GM18951 (cell line): ENCODE measurements around the gene FOSL1.

Experiments
- POLR2A ChIP-seq: IDR thresholded peaks from 4 replicates; pipeline ENCODE4 v1.6.1; 2011; ENCODE audit warnings: mild to moderate bottlenecking; ENCODE audit not compliant: insufficient read length, insufficient read depth; ENCODE audit errors: extremely low read depth
- in situ Hi-C: fragments of 300-500 bp; cut with MboI; formaldehyde crosslinking; loops from one replicate; pipeline ENCODE4 v1.12.0; 2022; ENCODE audit warnings: low sequenced_read_pairs, mixed read lengths, inconsistent platforms; ENCODE audit not compliant: unreplicated experiment

FOSL1 gene

DNA sequence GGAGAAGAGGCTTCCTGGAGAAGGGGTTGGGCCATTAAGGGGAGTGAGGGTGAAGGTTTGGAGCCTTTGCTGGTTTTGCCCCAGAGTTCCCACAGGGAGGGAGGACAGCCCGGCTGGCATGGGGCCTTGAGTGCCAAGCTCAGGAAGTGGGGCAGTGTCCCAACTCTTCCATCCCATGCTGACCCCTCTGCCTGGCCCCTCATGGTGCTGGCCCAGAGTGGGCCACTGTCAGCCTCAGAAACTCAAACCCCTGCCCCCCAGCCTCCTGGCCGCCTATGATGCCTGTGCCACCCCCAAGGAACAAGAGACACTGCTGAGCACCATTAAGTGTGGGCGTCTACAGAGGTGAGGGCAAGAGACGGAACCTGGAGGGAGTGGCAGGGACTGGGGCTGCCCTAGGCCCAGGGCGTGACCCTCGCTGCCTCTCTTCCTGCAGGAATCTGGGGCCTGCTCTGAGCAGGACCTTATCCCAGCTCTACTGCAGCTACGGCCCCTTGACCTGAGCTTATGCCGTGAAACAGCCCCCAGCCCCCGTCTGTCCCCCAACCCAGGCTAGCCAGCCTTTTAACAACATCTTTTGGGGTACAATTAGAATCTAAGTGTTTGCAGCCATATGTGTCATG is 34.5 kb downstream of the FOSL1 start:
- in situ Hi-C loops = no loop called here
- no peak for TF ChIP-seq POLR2A

GRCh38 chr11:65864706-65865471 is 35.3 kb downstream of the FOSL1 start:
- in situ Hi-C loops = no loop called here
- TF ChIP-seq POLR2A = no peak

DNA sequence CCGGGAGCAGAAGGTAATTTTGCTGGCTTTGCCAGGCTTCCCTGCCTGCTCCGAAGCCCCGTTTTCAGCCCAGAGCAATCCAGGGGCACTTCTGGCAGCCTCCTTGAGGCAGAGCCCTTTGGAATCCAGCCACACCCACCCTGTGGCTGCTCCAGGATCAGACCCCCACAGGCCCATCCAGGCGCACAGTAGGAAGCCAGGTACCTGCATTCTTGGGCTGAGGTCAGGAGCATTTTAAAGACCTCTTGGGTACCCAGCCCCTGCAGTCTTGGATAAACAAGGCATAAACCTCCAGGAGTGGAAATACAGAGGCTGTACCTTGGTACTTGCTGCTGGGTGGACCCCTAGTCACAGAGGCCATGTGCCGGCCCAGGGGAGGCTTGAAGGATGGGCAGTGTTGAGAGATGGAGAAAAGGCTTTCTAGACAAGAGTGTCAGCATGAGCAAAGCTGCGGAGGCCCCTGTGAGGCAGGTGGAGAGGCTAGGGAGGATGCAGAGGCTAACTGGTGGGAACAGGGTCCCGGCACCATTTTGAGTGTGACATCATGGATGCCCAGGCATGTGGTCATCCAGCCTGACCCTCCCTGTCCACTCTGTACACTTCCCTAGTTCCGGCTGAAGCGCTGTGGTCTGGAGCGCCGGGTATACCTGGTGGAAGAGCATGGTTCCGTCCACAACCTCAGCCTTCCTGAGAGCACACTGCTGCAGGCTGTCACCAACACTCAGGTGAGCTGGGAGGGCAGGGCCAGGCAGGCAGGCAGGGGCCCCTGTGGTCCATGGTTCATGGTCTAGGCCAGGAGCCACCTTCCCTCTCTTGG is 36.1 kb downstream of the FOSL1 start:
- in situ Hi-C loops = no loop called here
- TF ChIP-seq POLR2A = no peak

DNA sequence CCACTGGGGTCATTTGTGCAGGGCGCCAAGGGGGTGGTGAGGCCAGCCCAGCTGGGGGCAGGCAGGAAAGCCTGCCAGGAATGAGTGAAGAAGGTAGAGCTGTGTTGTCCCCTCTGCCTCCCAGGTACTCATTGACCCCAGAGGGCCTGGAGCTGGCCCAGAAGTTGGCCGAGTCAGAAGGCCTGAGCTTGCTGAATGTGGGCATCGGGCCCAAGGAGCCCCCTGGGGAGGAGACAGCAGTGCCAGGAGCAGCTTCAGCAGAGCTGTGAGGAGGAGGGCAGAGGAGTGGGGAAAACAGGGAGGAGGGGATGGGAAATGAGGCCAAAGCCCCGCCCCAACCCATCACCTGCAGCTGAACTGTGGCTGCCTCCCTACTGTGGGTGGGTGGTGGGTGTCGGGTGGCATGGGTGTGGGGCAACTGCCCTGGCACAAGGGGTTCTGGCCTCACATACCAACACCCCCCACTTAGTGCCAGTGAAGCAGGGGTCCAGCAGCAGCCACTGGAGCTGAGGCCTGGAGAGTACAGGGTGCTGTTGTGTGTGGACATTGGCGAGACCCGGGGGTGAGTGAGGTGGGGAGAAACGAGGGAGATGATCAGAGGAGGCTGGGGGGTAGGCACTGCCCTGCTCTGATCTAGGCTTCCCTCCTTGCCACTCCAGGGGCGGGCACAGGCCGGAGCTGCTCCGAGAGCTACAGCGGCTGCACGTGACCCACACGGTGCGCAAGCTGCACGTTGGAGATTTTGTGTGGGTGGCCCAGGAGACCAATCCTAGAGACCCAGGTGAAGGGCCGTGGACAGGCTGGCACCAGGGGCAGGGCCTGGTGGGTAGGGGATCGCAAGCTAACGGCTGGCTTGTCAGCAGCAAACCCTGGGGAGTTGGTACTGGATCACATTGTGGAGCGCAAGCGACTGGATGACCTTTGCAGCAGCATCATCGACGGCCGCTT is 37.0 kb downstream of the FOSL1 start:
- no peak for TF ChIP-seq POLR2A
- in situ Hi-C loops = no loop called here

DNA sequence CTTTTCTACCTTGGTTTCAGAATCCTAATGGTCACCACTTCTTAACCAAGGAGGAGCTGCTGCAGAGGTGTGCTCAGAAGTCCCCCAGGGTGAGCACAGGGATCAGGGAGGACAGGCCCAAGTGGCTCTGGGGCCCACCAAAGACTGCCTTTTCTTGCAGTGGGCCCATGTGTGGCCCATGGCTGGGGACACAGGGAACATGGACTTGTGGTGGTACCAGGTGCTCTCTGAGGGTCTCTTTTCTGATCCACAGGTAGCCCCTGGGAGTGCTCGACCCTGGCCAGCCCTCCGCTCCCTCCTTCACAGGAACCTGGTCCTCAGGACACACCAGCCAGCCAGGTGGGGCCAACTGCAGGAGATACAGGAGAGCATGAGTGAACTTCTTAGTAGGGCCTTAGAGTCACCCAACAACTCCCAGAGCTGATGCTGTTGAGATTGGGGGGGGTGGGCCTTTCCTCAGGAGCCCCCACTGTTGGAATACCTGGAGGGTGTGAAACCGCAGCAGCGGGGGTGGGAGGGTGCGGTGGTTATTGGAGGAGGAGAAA is 37.9 kb downstream of the FOSL1 start:
- in situ Hi-C loops = no loop called here
- no peak for TF ChIP-seq POLR2A

- no peak for TF ChIP-seq POLR2A
- in situ Hi-C loops = no loop called here
Measured at GRCh38 chr11:65861533-65862183, 38.5 kb downstream of the FOSL1 start.

GRCh38 chr11:65861165-65861505 is 39.1 kb downstream of the FOSL1 start:
- no peak for TF ChIP-seq POLR2A
- in situ Hi-C loops = no loop called here

- in situ Hi-C loops = no loop called here
- peak; percentile 81 for TF ChIP-seq POLR2A
Measured at GRCh38 chr11:65860278-65861164, 39.7 kb downstream of the FOSL1 start, which contains the start of gene MUS81. TSS of gene MUS81 (plus strand) at chr11:65860433. CDS start at chr11:65860754, 321 bp downstream.

- in situ Hi-C loops = no loop called here
Measured at GRCh38 chr11:65859812-65860277, 40.3 kb downstream of the FOSL1 start.

GRCh38 chr11:65859095-65859811 is 40.9 kb downstream of the FOSL1 start:
- in situ Hi-C loops = no loop called here
- TF ChIP-seq POLR2A = peak; percentile 96

More at GRCh38 chr11:65859812-65860277, 40.3 kb downstream of the FOSL1 start:
- no peak for TF ChIP-seq POLR2A
